CD14-positive monocyte (primary cell): Measurements from ENCODE around the gene COL25A1. TPM values are rescaled to one million over a fixed set of nuclear protein-coding genes. Genes with fewer than 3 reads are reported as not detected.

Experiments used
- DNase-seq, 3 donors: peaks; one replicate each; pipeline ENCODE4 v3.0.0-alpha.2; 2011 to 2022
- H2AFZ ChIP-seq: 2 replicates; pipeline ENCODE4 v1.6.0; 2012; ENCODE audit warnings: mild to moderate bottlenecking, low read depth, low read length, inconsistent platforms; ENCODE audit not compliant: insufficient read depth, poor library complexity, severe bottlenecking
- H3K27ac ChIP-seq, 2 donors: 1 replicate in 1 of 2; 2 replicates in 1 of 2; pipeline ENCODE4 v1.5.1; 2012 to 2013; ENCODE audit warnings: low read length in 2 of 2, control low read depth in 1 of 2, inconsistent platforms in 1 of 2, low read depth in 1 of 2, mild to moderate bottlenecking in 1 of 2
- H3K27me3 ChIP-seq, 2 donors: one replicate each; pipeline versions ENCODE4 v1.6.0 to v1.6.1; 2011 to 2013; ENCODE audit warnings: low read length in 2 of 2; ENCODE audit not compliant: control insufficient read depth in 2 of 2, insufficient read depth in 2 of 2
- H3K36me3 ChIP-seq, 2 donors: replicated peaks in 1 of 2; 1 replicate in 1 of 2; 2 replicates in 1 of 2; pipeline versions ENCODE4 v1.5.1 to v1.6.1; 2012 to 2013; ENCODE audit warnings: low read length in 2 of 2, control low read depth in 1 of 2, inconsistent platforms in 1 of 2, mild to moderate bottlenecking in 1 of 2; ENCODE audit not compliant: insufficient read depth in 2 of 2, control insufficient read depth in 1 of 2
- H3K4me1 ChIP-seq, 2 donors: 1 replicate in 1 of 2; 2 replicates in 1 of 2; pipeline versions ENCODE4 v1.5.1 to v1.6.1; 2012 to 2013; ENCODE audit warnings: low read length in 2 of 2, control low read depth in 1 of 2, inconsistent platforms in 1 of 2, mild to moderate bottlenecking in 1 of 2, moderate library complexity in 1 of 2; ENCODE audit not compliant: insufficient read depth in 2 of 2, control insufficient read depth in 1 of 2
- H3K4me2 ChIP-seq: replicated peaks from 2 replicates; pipeline ENCODE3; 2012; ENCODE audit warnings: low read length, moderate library complexity, mild to moderate bottlenecking; ENCODE audit not compliant: poor library complexity, severe bottlenecking; ENCODE audit errors: extremely low read depth
- H3K4me3 ChIP-seq, 3 experiments: fragments of 200-600 bp in 1 of 3; sonication (generic) in 1 of 3; replicated peaks in 1 of 3; 1 replicate in 2 of 3; 2 replicates in 1 of 3; pipeline ENCODE4 v1.5.1; 2011 to 2013; ENCODE audit warnings: low read length in 3 of 3, mild to moderate bottlenecking in 3 of 3, control low read depth in 2 of 3, low read depth in 2 of 3, inconsistent platforms in 1 of 3, moderate library complexity in 1 of 3
- H3K79me2 ChIP-seq: 2 replicates; pipeline ENCODE4 v1.6.0; 2012; ENCODE audit warnings: mild to moderate bottlenecking, control low read depth, inconsistent platforms, low read length, moderate library complexity; ENCODE audit not compliant: insufficient read depth
- H3K9ac ChIP-seq: 2 replicates; pipeline ENCODE4 v1.6.0; 2017; ENCODE audit warnings: low read length, mild to moderate bottlenecking; ENCODE audit not compliant: insufficient read depth, poor library complexity, severe bottlenecking
- H3K9me3 ChIP-seq, 2 donors: replicated peaks in 1 of 2; 1 replicate in 1 of 2; 2 replicates in 1 of 2; pipeline versions ENCODE4 v1.5.1 to v1.6.1; 2012 to 2013; ENCODE audit warnings: low read length in 2 of 2, control low read depth in 1 of 2; ENCODE audit not compliant: control insufficient read depth in 1 of 2, insufficient read depth in 1 of 2
- H4K20me1 ChIP-seq: 2 replicates; pipeline ENCODE4 v1.6.0; 2012; ENCODE audit warnings: mild to moderate bottlenecking, low read length, control low read depth, moderate library complexity; ENCODE audit not compliant: insufficient read depth
- H3K27ac Mint-ChIP-seq, 7 donors: one replicate each; pipeline ENCODE4 v1.8.0; 2020; ENCODE audit warnings: mild to moderate bottlenecking in 7 of 7, mixed read lengths in 7 of 7, moderate library complexity in 6 of 7, inconsistent platforms in 2 of 7
- H3K27me3 Mint-ChIP-seq, 3 donors: one replicate each; pipeline ENCODE4 v1.8.0; 2021 to 2022; ENCODE audit warnings: low read depth in 3 of 3, mild to moderate bottlenecking in 3 of 3, mixed read lengths in 3 of 3, moderate library complexity in 3 of 3, inconsistent platforms in 1 of 3
- H3K36me3 Mint-ChIP-seq, 2 donors: one replicate each; pipeline ENCODE4 v1.8.0; 2020; ENCODE audit warnings: mixed read lengths in 2 of 2, inconsistent platforms in 1 of 2, mild to moderate bottlenecking in 1 of 2
- H3K4me1 Mint-ChIP-seq: one replicate; pipeline ENCODE4 v1.8.0; 2020; ENCODE audit warnings: mild to moderate bottlenecking, mixed read lengths
- H3K4me3 Mint-ChIP-seq, 2 donors: one replicate each; pipeline ENCODE4 v1.8.0; 2020; ENCODE audit warnings: mild to moderate bottlenecking in 2 of 2, mixed read lengths in 2 of 2, moderate library complexity in 1 of 2
- H3K9me3 Mint-ChIP-seq, 7 donors: one replicate each; pipeline ENCODE4 v1.8.0; 2020 to 2022; ENCODE audit warnings: mixed read lengths in 7 of 7, mild to moderate bottlenecking in 6 of 7, moderate library complexity in 6 of 7, inconsistent platforms in 2 of 7
- CTCF ChIP-seq: fragments of 200-600 bp; IDR thresholded peaks from one replicate; pipeline ENCODE4 v1.8.0; 2022; ENCODE audit warnings: antibody characterized with exemption, mild to moderate bottlenecking
- WGBS: methylation state at CpG from one replicate; pipeline ENCODE4 v1.1.5; 2013; ENCODE audit warnings: missing lambda C conversion rate; ENCODE audit not compliant: insufficient coverage; 5-methylcytosine and 5-hydroxymethylcytosine counted together
- intact Hi-C, 2 donors: fragments of 100-400 bp; cut with micrococcal nuclease; formaldehyde crosslinking; loops; one replicate each; pipeline versions ENCODE4 v1.15.0 to v1.15.1; 2023
- polyA plus RNA-seq, 3 donors: library from polyadenylated mRNA; depleted of rRNA in 1 of 3; unstranded in 2 of 3; stranded (reverse) in 1 of 3; fragments of 300-500 nt in 2 of 3; fragments of >200 nt in 1 of 3; fragmentation: Illumina TruSeq in 2 of 3; gene quantifications; 1 replicate in 2 of 3; 2 replicates in 1 of 3; pipeline ENCODE4 v1.2.3, GENCODE V29; 2012 to 2021

COL25A1 gene
- polyA plus RNA-seq, 3 donors, result not detected

- H3K79me2 ChIP-seq, result no peaks in the 10 kb centered on the region
- Mint-ChIP-seq H3K9me3 (peaks cover 0 to 4% (median 0%) of the 10 kb centered on the region in 7 donors), H3K4me3 (no peak overlapping the region), H3K36me3 (no peaks in the 10 kb centered on the region), H3K27me3 (no peaks in the 10 kb centered on the region), H3K4me1 (peaks cover 16% of the 10 kb centered on the region), H3K27ac (no peak overlapping the region)
- peaks cover 0 to 3% of the 10 kb centered on the region in 2 donors for H3K4me1 ChIP-seq
- H3K27ac ChIP-seq, result no peak overlapping the region
- H3K36me3 ChIP-seq, result no peaks in the 10 kb centered on the region
- no peak overlapping the region for H3K4me3 ChIP-seq
- no peak for TF ChIP-seq CTCF
- no peak overlapping the region for H3K4me2 ChIP-seq
- H3K9ac ChIP-seq, result no peak overlapping the region
- DNase-seq, result no peak
- H3K27me3 ChIP-seq, result no peaks in the 10 kb centered on the region
- H2AFZ ChIP-seq, result no peak overlapping the region
- no CpG with 5 or more reads among the region's 2 CpGs for WGBS
- intact Hi-C loops, result no loop called here
- H3K9me3 ChIP-seq, result no peaks in the 10 kb centered on the region
- no peaks in the 10 kb centered on the region for H4K20me1 ChIP-seq
Measured at GRCh38 chr4:108920395-108921087, 381.9 kb downstream of the COL25A1 start.

DNA sequence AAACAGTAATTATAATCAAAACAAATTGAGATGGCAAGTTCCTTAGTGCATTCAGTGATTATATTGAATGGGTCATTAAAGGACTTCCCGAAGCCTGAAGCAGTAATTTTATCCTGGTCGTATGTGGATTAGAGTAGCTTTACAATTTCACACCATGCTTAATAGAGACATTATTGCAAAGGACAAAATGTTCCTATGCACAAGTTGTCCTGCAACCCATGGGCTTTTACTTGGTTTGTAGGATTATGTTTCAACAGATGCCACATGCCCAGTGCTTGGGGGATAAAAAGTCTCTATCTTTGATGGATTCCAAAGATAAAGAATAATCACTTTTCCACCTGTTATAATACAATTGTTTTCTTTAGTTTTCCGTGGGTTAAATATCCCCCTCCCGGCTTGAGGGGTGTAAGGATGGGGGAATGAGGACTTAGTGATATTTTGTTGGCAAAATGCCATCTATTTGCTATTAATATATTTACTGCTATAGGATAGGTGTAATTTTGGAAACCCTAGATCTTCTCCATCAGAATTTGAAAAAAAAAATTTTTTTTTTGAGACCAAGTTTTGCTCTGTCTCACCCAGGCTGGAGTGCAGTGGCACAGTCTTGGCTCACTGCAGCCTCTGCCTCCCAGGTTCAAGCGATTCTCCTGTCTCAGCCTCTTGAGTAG lies 383.1 kb downstream of the COL25A1 start:
- Histone ChIP-seq H3K27ac (no peak overlapping the region), H3K4me2 (no peak overlapping the region), H3K9ac (no peak overlapping the region), H3K4me3 (no peak overlapping the region), H3K4me1 (peaks cover 0 to 3% of the 10 kb centered on the region in 2 donors), H4K20me1 (no peaks in the 10 kb centered on the region), H3K36me3 (no peaks in the 10 kb centered on the region), H3K27me3 (no peaks in the 10 kb centered on the region), H2AFZ (no peak overlapping the region), H3K79me2 (no peaks in the 10 kb centered on the region), H3K9me3 (no peaks in the 10 kb centered on the region)
- DNase-seq, result no peak
- WGBS, result no CpG with 5 or more reads among the region's 5 CpGs
- TF ChIP-seq CTCF, result no peak
- intact Hi-C loops, result no loop called here
- no peaks in the 10 kb centered on the region for H3K36me3 Mint-ChIP-seq
- peaks cover 0 to 4% (median 0%) of the 10 kb centered on the region in 7 donors for H3K9me3 Mint-ChIP-seq
- H3K27ac Mint-ChIP-seq, result no peak overlapping the region
- H3K4me1 Mint-ChIP-seq, result peaks cover 16% of the 10 kb centered on the region
- peaks cover 0 to 1% (median 0%) of the 10 kb centered on the region in 3 donors for H3K27me3 Mint-ChIP-seq
- H3K4me3 Mint-ChIP-seq, result no peak overlapping the region
